Osteoblast (primary cell): ENCODE measurements around the gene UHRF2. TPM values are rescaled to one million over a fixed set of nuclear protein-coding genes. Genes with fewer than 3 reads are reported as not detected.
"Not testable (repeated sequence)": the region's sequence is repeated elsewhere in the genome, so short reads cannot be mapped to it uniquely, and the experiment has no call there.

Experiments used
- DNase-seq: peaks from one replicate; pipeline ENCODE4 v3.0.0; 2011; ENCODE audit warnings: low spot score, mixed read lengths; ENCODE audit not compliant: insufficient read length; ENCODE audit errors: missing footprints
- H2AFZ ChIP-seq: 2 replicates; pipeline ENCODE4 v1.6.0; 2011; ENCODE audit warnings: mild to moderate bottlenecking, low read length
- H3K27ac ChIP-seq: 2 replicates; pipeline ENCODE4 v1.5.1; 2011; ENCODE audit warnings: mild to moderate bottlenecking, low read depth, low read length, moderate library complexity
- H3K27me3 ChIP-seq: 2 replicates; pipeline ENCODE4 v1.6.0; 2012; ENCODE audit warnings: mild to moderate bottlenecking, control low read depth, inconsistent platforms, low read length, moderate library complexity; ENCODE audit not compliant: insufficient read depth
- H3K36me3 ChIP-seq: 2 replicates; pipeline ENCODE4 v1.5.1; 2011; ENCODE audit warnings: mild to moderate bottlenecking, low read length, control low read depth, moderate library complexity; ENCODE audit not compliant: insufficient read depth
- H3K4me1 ChIP-seq: 2 replicates; pipeline ENCODE4 v1.5.1; 2011; ENCODE audit warnings: mild to moderate bottlenecking, low read length, control low read depth, moderate library complexity; ENCODE audit not compliant: insufficient read depth
- H3K4me2 ChIP-seq: 2 replicates; pipeline ENCODE4 v1.6.0; 2011; ENCODE audit warnings: mild to moderate bottlenecking, low read length; ENCODE audit not compliant: insufficient read depth
- H3K4me3 ChIP-seq: fragments of 200-600 bp; sonication (generic); 3 replicates; pipeline ENCODE4 v1.5.1; 2012; ENCODE audit warnings: mild to moderate bottlenecking, low read length, inconsistent platforms; ENCODE audit not compliant: insufficient read depth
- H3K79me2 ChIP-seq: 2 replicates; pipeline ENCODE4 v1.6.0; 2012; ENCODE audit warnings: mild to moderate bottlenecking, low read length, control low read depth, inconsistent platforms; ENCODE audit not compliant: insufficient read depth
- H3K9me3 ChIP-seq: 2 replicates; pipeline ENCODE4 v1.5.1; 2011; ENCODE audit warnings: low read depth, low read length, control low read depth
- H4K20me1 ChIP-seq: 2 replicates; pipeline ENCODE4 v1.6.0; 2012; ENCODE audit warnings: mild to moderate bottlenecking, low read length, control low read depth; ENCODE audit not compliant: insufficient read depth
- CTCF ChIP-seq: IDR thresholded peaks from 2 replicates; pipeline ENCODE4 v1.5.1; 2011; ENCODE audit warnings: mild to moderate bottlenecking, low read depth, low read length, moderate library complexity; ENCODE audit errors: extremely low read depth
- total RNA-seq: library from RNA; depleted of rRNA; stranded (reverse); fragments of >200 nt; gene quantifications from 2 replicates; pipeline ENCODE4 v1.2.3, GENCODE V29; 2012

Gene UHRF2
- total RNA-seq, 1 donor, result 84.3 TPM

DNA sequence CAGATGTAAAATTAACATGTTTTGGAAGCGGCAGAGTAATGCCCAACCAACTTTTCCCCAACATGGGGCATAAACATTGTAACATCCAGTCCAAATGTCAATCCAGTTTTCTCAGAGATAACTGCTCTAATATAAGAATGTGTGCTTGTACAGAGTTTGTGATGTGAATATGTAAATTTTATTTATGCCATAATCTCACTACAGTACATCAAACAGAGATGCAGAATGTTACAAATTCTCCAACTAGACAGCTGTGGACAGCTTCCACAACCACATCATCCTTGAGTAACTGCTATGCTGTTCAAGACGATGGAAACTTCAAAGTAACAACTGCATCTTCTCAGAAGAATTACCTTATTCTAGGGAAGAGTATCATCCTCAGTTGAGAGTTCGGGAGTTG, 122.6 kb downstream of the UHRF2 start:
- TF ChIP-seq CTCF, result no peak
- H2AFZ ChIP-seq, result no peak overlapping the region
- no peak overlapping the region for H3K27ac ChIP-seq
- no peak overlapping the region for H3K4me2 ChIP-seq
- no peaks in the 10 kb centered on the region for H3K9me3 ChIP-seq
- H3K27me3 ChIP-seq, result no peaks in the 10 kb centered on the region
- H3K4me3 ChIP-seq, result no peak overlapping the region
- H3K36me3 ChIP-seq, result no peaks in the 10 kb centered on the region
- DNase-seq, result no peak
- H4K20me1 ChIP-seq, result no peaks in the 10 kb centered on the region
- no peaks in the 10 kb centered on the region for H3K79me2 ChIP-seq
- peaks cover 7% of the 10 kb centered on the region for H3K4me1 ChIP-seq

DNA sequence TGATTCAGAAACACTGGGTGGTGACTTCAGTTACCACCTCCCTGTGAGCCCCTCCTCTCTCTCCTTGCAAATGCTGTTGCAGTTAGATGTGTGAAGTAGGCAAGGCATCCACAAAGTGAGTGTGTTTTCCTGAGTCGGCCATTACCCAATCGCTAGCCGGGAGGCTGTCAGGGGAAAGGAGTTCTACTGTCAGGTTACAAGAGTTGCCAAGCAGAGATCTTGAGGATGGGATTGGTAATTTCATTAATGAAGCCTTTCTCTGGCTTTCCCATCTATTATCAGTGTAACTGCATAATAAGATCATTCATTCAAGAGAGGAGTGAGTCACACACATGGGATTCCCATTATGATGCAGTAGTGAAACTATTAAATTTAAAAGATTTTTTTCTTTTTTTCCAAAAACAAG, 125.7 kb downstream of the UHRF2 start:
- Histone ChIP-seq H3K4me3 (no peak overlapping the region), H4K20me1 (no peaks in the 10 kb centered on the region), H3K4me1 (peaks cover 5% of the 10 kb centered on the region), H3K27ac (peak overlapping the region; percentile 14), H3K79me2 (no peaks in the 10 kb centered on the region), H3K4me2 (peak overlapping the region; percentile 40), H3K36me3 (no peaks in the 10 kb centered on the region), H3K27me3 (no peaks in the 10 kb centered on the region), H3K9me3 (no peaks in the 10 kb centered on the region), H2AFZ (no peak overlapping the region)
- TF ChIP-seq CTCF, result no peak
- DNase-seq, result peak; percentile 81

- not testable (repeated sequence) for H2AFZ ChIP-seq, DNase-seq, H3K9me3 ChIP-seq, H4K20me1 ChIP-seq, H3K36me3 ChIP-seq, H3K4me1 ChIP-seq, H3K27ac ChIP-seq, H3K27me3 ChIP-seq, H3K4me2 ChIP-seq, H3K4me3 ChIP-seq, H3K79me2 ChIP-seq
Observed at GRCh38 chr9:6542617-6543016, 129.6 kb downstream of the UHRF2 start.

DNA sequence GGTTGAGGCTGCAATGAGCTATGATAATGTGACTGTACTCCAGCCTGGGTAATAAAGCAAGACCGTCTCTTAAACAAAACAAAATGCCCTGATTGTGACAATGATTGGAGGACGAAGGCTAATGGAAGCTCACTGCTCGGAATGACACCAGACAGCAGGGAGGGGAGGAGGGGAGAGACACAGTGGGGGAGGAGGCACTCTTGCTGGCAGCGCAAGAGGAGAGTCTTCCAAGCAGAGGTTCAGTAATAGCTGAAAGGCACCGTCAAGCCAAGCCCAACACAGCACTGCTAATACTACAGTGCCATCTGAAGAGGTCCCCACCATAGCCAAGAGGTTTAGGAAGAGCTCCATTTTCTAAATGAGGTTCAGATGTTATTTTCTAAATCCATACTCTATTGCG, 130.2 kb downstream of the UHRF2 start:
- DNase-seq, result no peak
- Histone ChIP-seq H3K9me3 (no peaks in the 10 kb centered on the region), H3K4me2 (no peak overlapping the region), H2AFZ (no peak overlapping the region), H4K20me1 (no peaks in the 10 kb centered on the region), H3K36me3 (no peaks in the 10 kb centered on the region), H3K4me3 (no peak overlapping the region), H3K4me1 (peaks cover 5% of the 10 kb centered on the region), H3K27me3 (no peaks in the 10 kb centered on the region), H3K79me2 (no peaks in the 10 kb centered on the region), H3K27ac (no peak overlapping the region)
- TF ChIP-seq CTCF, result no peak
